ENCODE data around the gene PRKCH.

- TF ChIP-seq, protein P1, sequence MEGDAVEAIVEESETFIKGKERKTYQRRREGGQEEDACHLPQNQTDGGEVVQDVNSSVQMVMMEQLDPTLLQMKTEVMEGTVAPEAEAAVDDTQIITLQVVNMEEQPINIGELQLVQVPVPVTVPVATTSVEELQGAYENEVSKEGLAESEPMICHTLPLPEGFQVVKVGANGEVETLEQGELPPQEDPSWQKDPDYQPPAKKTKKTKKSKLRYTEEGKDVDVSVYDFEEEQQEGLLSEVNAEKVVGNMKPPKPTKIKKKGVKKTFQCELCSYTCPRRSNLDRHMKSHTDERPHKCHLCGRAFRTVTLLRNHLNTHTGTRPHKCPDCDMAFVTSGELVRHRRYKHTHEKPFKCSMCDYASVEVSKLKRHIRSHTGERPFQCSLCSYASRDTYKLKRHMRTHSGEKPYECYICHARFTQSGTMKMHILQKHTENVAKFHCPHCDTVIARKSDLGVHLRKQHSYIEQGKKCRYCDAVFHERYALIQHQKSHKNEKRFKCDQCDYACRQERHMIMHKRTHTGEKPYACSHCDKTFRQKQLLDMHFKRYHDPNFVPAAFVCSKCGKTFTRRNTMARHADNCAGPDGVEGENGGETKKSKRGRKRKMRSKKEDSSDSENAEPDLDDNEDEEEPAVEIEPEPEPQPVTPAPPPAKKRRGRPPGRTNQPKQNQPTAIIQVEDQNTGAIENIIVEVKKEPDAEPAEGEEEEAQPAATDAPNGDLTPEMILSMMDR (IDR thresholded peaks at IDR 0.05): peak in 1 of 7 experiments; percentile 9
- TF ChIP-seq POLR2A (IDR thresholded peaks at IDR 0.05): peak in 1 of 3 donors; percentile 11
Observed at GRCh38 chr14:61438860-61439765, 117.7 kb downstream of the PRKCH start.

All from body of pancreas (tissue), 4 donors.